ENCODE results near the gene NRDC. TPM values are rescaled to one million over a fixed set of nuclear protein-coding genes. Genes with fewer than 3 reads are reported as not detected.
A peak's percentile ranks its signal among the peaks of the same experiment; 100 is the strongest.
"Not testable (repeated sequence)": the region's sequence is repeated elsewhere in the genome, so short reads cannot be mapped to it uniquely, and the experiment has no call there.

Gene NRDC
- total and polyA plus RNA-seq, 4 experiments from 2014 or later: 77.7 to 137 (median 117) TPM

- H3K27ac ChIP-seq (ENCODE audit: low read depth, low read length): peak overlapping the region; percentile 94
- Mint-ChIP-seq H3K4me3 (no peak overlapping the region), H3K27ac (no peak overlapping the region), H3K27me3 (peaks cover 9 to 10% of the 10 kb centered on the region in 2 donors), H3K36me3 (peaks cover 0 to 5% of the 10 kb centered on the region in 2 donors), H3K9me3 (no peaks in the 10 kb centered on the region), H3K4me1 (peaks cover under 1 to 26% (median 11%) of the 10 kb centered on the region in 4 donors)
- no peaks in the 10 kb centered on the region for H3K27me3 ChIP-seq (ENCODE audit: insufficient read depth, low read length)
- POLR2A ChIA-PET (ENCODE audit: partially characterized antibody): interaction anchor here (0.7 to 2.3 kb wide), 5 partner anchors 9 to 675 kb away, joined by 3 to 9 read pairs (median 4); partner anchors contain the start of genes KTI12 and TUT4
- H3K4me1 ChIP-seq (ENCODE audit: insufficient read depth, low read length): peaks cover 42% of the 10 kb centered on the region
- DNase-seq: no peak
- no peaks in the 10 kb centered on the region for H3K36me3 ChIP-seq (ENCODE audit: insufficient read depth, low read length)
- intact Hi-C loops (cut with micrococcal nuclease): loop anchor here (1.0 to 5.0 kb wide), 7 partner anchors 149 to 1359 kb away; partner anchors contain the start of genes EPS15, KTI12, MAGOH and ORC1
- CTCF ChIA-PET (ENCODE audit: partially characterized antibody): no interaction called here
- H3K4me3 ChIP-seq (ENCODE audit: low read length in 2 of 2): peak overlapping the region; percentile 81 to 96
- no peaks in the 10 kb centered on the region for H3K9me3 ChIP-seq (ENCODE audit: control insufficient read depth in 1 of 2, low read length in 2 of 2)
Measured at GRCh38 chr1:51878308-51878615, 265 bp downstream of the NRDC start.

DNA sequence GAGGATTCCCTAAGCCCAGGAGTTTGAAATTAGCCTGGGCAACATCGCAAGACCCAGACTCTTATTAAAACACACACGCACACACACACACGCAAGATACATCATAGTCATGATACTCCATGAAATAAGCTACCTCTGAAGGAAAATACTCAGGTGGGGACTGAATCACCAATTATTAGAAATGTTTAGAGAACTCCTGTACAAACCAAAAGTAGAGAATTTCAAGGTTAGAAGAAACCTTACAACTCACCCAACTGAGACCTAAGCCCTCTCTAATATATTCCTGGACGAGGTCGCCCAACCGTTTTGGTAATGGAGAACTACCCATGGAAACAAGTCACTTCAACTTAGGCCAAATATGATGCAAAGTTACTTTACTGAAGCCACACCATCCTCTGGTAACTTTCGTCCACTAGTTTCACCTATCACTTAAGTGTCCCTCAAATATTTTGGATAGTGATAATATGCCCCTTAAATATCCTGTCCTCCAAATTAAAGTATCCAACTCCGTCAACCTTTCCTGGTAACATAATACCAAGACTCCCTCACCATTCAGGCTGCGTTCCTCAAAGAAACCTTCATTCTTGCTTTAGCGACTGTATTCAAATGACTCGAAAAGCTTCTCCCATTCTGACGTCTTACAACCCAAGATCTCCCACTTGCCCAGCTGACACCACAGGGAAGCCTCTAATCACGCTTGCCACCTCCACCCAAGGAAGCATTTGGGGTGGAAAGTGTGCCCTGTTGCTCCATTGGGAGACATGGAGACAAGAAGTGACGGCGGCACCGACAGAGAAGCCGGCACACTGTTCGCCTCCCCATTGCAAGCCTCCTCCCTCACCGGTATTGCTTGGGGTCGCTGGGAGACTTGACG lies 856 bp downstream of the NRDC start:
- Histone ChIP-seq H3K4me1 (ENCODE audit: insufficient read depth, low read length) (peaks cover 46% of the 10 kb centered on the region), H3K9me3 (ENCODE audit: control insufficient read depth in 1 of 2, low read length in 2 of 2) (no peaks in the 10 kb centered on the region), H3K36me3 (ENCODE audit: insufficient read depth, low read length) (no peaks in the 10 kb centered on the region), H3K4me3 (ENCODE audit: low read length in 2 of 2) (peak overlapping the region; percentile 81 to 96), H3K27ac (ENCODE audit: low read depth, low read length) (peak overlapping the region; percentile 94), H3K27me3 (ENCODE audit: insufficient read depth, low read length) (no peaks in the 10 kb centered on the region)
- peaks cover 0 to 8% of the 10 kb centered on the region in 2 donors for H3K36me3 Mint-ChIP-seq
- peaks cover 3 to 4% of the 10 kb centered on the region in 2 donors for H3K27me3 Mint-ChIP-seq
- peak in 3 of 5 donors; percentile 6 to 15 (median 12) for DNase-seq
- peaks cover 6 to 29% (median 17%) of the 10 kb centered on the region in 4 donors for H3K4me1 Mint-ChIP-seq
- CTCF ChIA-PET (ENCODE audit: partially characterized antibody): interaction anchor here (0.9 kb wide), 1 partner anchor 12 kb away, joined by 3 read pairs; no protein-coding TSS in a partner anchor
- H3K9me3 Mint-ChIP-seq: no peaks in the 10 kb centered on the region
- POLR2A ChIA-PET (ENCODE audit: partially characterized antibody): interaction anchor here (0.7 to 2.3 kb wide), 6 partner anchors 8 to 676 kb away, joined by 3 to 9 read pairs (median 4); partner anchors contain the start of genes KTI12 and TUT4
- H3K4me3 Mint-ChIP-seq: no peak overlapping the region
- intact Hi-C loops (cut with micrococcal nuclease): loop anchor here (1.0 to 5.0 kb wide), 7 partner anchors 149 to 1360 kb away; partner anchors contain the start of genes EPS15, KTI12, MAGOH and ORC1
- no peak overlapping the region for H3K27ac Mint-ChIP-seq

GRCh38 chr1:51875836-51876235 lies 2.7 kb downstream of the NRDC start:
- H3K4me3 Mint-ChIP-seq: peak overlapping the region; percentile 16 to 73 (median 52)
- H3K27ac ChIP-seq (ENCODE audit: low read depth, low read length): no peak overlapping the region
- no peak for DNase-seq
- peak overlapping the region in 1 of 7 donors; percentile 37 for H3K27ac Mint-ChIP-seq
- no peaks in the 10 kb centered on the region for H3K9me3 Mint-ChIP-seq
- H3K4me1 ChIP-seq (ENCODE audit: insufficient read depth, low read length): peaks cover 62% of the 10 kb centered on the region
- intact Hi-C loops (cut with micrococcal nuclease): loop anchor here (5.0 kb wide), 3 partner anchors 359 to 1361 kb away; partner anchors contain the start of genes EPS15, MAGOH, ORC1 and PRPF38A
- no peaks in the 10 kb centered on the region for H3K9me3 ChIP-seq (ENCODE audit: control insufficient read depth in 1 of 2, low read length in 2 of 2)
- H3K4me3 ChIP-seq (ENCODE audit: low read length in 2 of 2): no peak overlapping the region
- peaks cover 0 to 10% of the 10 kb centered on the region in 2 donors for H3K36me3 Mint-ChIP-seq
- no peaks in the 10 kb centered on the region for H3K36me3 ChIP-seq (ENCODE audit: insufficient read depth, low read length)
- H3K4me1 Mint-ChIP-seq: peaks cover 22 to 42% (median 29%) of the 10 kb centered on the region in 4 donors
- CTCF ChIA-PET (ENCODE audit: partially characterized antibody): no interaction called here
- POLR2A ChIA-PET (ENCODE audit: partially characterized antibody): interaction anchor here (1.1 kb wide), 1 partner anchor 17 kb away, joined by 3 read pairs; no protein-coding TSS in a partner anchor
- H3K27me3 ChIP-seq (ENCODE audit: insufficient read depth, low read length): no peaks in the 10 kb centered on the region
- H3K27me3 Mint-ChIP-seq: no peaks in the 10 kb centered on the region

DNA sequence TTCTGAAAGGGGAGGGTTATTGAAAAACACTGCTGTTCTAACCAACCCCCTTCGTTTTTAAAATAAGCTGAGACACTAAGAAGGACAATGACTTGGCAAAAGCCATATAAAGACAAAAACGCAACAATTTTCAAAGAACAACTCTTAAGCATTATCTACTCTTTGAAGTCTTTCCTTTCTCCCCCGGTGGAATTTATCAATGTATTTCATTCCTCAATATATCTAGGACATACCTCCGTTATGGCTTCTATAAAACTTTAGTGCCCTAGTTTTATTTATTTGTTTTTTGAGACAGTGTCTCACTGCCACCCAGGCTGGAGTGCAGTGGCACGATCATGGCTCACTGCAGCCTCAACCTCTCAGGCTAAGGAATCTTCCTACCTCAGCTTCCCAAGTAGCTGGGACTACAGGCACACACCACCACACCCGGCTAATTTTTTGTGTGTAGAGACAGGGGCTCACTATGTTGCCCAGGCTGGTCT lies 3.2 kb downstream of the NRDC start:
- Mint-ChIP-seq H3K4me3 (peak overlapping the region; percentile 11 to 73 (median 40)), H3K36me3 (peaks cover 0 to 10% of the 10 kb centered on the region in 2 donors), H3K27ac (peak overlapping the region in 1 of 7 donors; percentile 74), H3K4me1 (peaks cover 27 to 46% (median 32%) of the 10 kb centered on the region in 4 donors), H3K27me3 (no peaks in the 10 kb centered on the region), H3K9me3 (no peaks in the 10 kb centered on the region)
- no peaks in the 10 kb centered on the region for H3K9me3 ChIP-seq (ENCODE audit: control insufficient read depth in 1 of 2, low read length in 2 of 2)
- H3K27me3 ChIP-seq (ENCODE audit: insufficient read depth, low read length): no peaks in the 10 kb centered on the region
- CTCF ChIA-PET (ENCODE audit: partially characterized antibody): no interaction called here
- no peak for DNase-seq
- intact Hi-C loops (cut with micrococcal nuclease): loop anchor here (5.0 kb wide), 3 partner anchors 358 to 1362 kb away; partner anchors contain the start of genes EPS15, MAGOH, ORC1 and PRPF38A
- no peaks in the 10 kb centered on the region for H3K36me3 ChIP-seq (ENCODE audit: insufficient read depth, low read length)
- POLR2A ChIA-PET (ENCODE audit: partially characterized antibody): interaction anchor here (1.1 kb wide), 1 partner anchor 16 kb away, joined by 3 read pairs; no protein-coding TSS in a partner anchor
- H3K4me1 ChIP-seq (ENCODE audit: insufficient read depth, low read length): peaks cover 67% of the 10 kb centered on the region
- H3K4me3 ChIP-seq (ENCODE audit: low read length in 2 of 2): no peak overlapping the region
- no peak overlapping the region for H3K27ac ChIP-seq (ENCODE audit: low read depth, low read length)

DNA sequence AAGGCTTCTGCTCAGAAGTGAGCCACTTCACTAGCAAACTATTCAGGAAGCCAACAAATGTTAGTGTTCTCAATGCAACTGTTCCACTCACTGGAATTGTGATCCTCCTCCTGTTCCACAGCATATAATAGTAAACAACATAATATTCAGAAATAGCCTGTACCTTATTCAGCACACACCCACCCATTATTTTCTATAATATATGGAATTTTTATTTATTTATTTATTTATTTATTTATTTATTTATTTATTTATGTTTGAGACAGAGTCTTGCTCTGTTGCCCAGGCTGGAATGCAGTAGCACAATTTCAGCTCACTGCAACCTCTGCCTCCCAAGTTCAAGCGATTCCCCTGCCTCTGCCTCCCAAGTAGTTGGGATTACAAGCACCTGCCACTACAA lies 5.3 kb downstream of the NRDC start:
- H3K27me3 ChIP-seq (ENCODE audit: insufficient read depth, low read length); intact Hi-C loops (cut with micrococcal nuclease); H3K4me3 ChIP-seq (ENCODE audit: low read length in 2 of 2); H3K36me3 ChIP-seq (ENCODE audit: insufficient read depth, low read length); H3K9me3 ChIP-seq (ENCODE audit: control insufficient read depth in 1 of 2, low read length in 2 of 2); H3K9me3 Mint-ChIP-seq; CTCF ChIA-PET (ENCODE audit: partially characterized antibody); POLR2A ChIA-PET (ENCODE audit: partially characterized antibody); H3K27me3 Mint-ChIP-seq; DNase-seq; H3K27ac ChIP-seq (ENCODE audit: low read depth, low read length): not testable (repeated sequence)
- peaks cover 0 to 10% of the 10 kb centered on the region in 2 donors for H3K36me3 Mint-ChIP-seq
- H3K27ac Mint-ChIP-seq: peak overlapping the region in 1 of 7 donors; percentile 37
- H3K4me1 ChIP-seq (ENCODE audit: insufficient read depth, low read length): peaks cover 70% of the 10 kb centered on the region
- peak overlapping the region in 1 of 8 donors; percentile 53 for H3K4me3 Mint-ChIP-seq
- peaks cover 32 to 51% (median 44%) of the 10 kb centered on the region in 4 donors for H3K4me1 Mint-ChIP-seq

- DNase-seq: no peak
- intact Hi-C loops (cut with micrococcal nuclease): no loop called here
- CTCF ChIA-PET (ENCODE audit: partially characterized antibody): interaction anchor here (0.6 to 0.7 kb wide), 2 partner anchors 59 to 768 kb away, joined by 3 to 4 read pairs; no protein-coding TSS in a partner anchor
Measured at GRCh38 chr1:51871351-51871975, 7.1 kb downstream of the NRDC start.

More at GRCh38 chr1:51871351-51871975, 7.1 kb downstream of the NRDC start:
- Mint-ChIP-seq H3K27ac (peak overlapping the region in 5 of 7 donors; percentile 18 to 90 (median 36)), H3K9me3 (no peaks in the 10 kb centered on the region), H3K4me1 (peaks cover 43 to 67% (median 56%) of the 10 kb centered on the region in 4 donors), H3K27me3 (no peaks in the 10 kb centered on the region), H3K36me3 (peaks cover 0 to 10% of the 10 kb centered on the region in 2 donors), H3K4me3 (peak overlapping the region in 3 of 8 donors; percentile 21 to 52 (median 50))
- Histone ChIP-seq H3K4me1 (ENCODE audit: insufficient read depth, low read length) (peaks cover 70% of the 10 kb centered on the region), H3K9me3 (ENCODE audit: control insufficient read depth in 1 of 2, low read length in 2 of 2) (no peaks in the 10 kb centered on the region), H3K4me3 (ENCODE audit: low read length in 2 of 2) (no peak overlapping the region), H3K27me3 (ENCODE audit: insufficient read depth, low read length) (no peaks in the 10 kb centered on the region), H3K27ac (ENCODE audit: low read depth, low read length) (no peak overlapping the region), H3K36me3 (ENCODE audit: insufficient read depth, low read length) (no peaks in the 10 kb centered on the region)
- POLR2A ChIA-PET (ENCODE audit: partially characterized antibody): interaction anchor here (1.0 kb wide), 1 partner anchor 8 kb away, joined by 5 read pairs; no protein-coding TSS in a partner anchor

Measured in CD4-positive, alpha-beta memory T cell (primary cell).